WTC11 (cell line): ENCODE data around the gene TTC28. TPM values are rescaled to one million over a fixed set of nuclear protein-coding genes. Genes with fewer than 3 reads are reported as not detected.

ENCODE experiments used
- ATAC-seq: fragments of 200-7000 bp; cut with Tn5 transposase; 2 replicates; pipeline ENCODE4 v1.10.0; 2021; ENCODE audit warnings: mild to moderate bottlenecking, moderate library complexity
- CTCF ChIA-PET: fragments of 300-600 bp; sonication (Branson Sonifier 250); formaldehyde crosslinking; loops from one replicate; lab custom pipeline; 2021; ENCODE audit warnings: antibody characterized with exemption; lab: Charles Lee
- POLR2A ChIA-PET: fragments of 350-600 bp; sonication (Branson Sonifier 250); formaldehyde crosslinking; loops from one replicate; lab custom pipeline; 2021; ENCODE audit warnings: antibody characterized with exemption; lab: Charles Lee
- DNase-seq: peaks from one replicate; pipeline ENCODE4 v3.0.0; 2021; ENCODE audit warnings: low spot score
- H3K27ac Mint-ChIP-seq: 2 replicates; pipeline ENCODE4 v1.8.0; 2021; ENCODE audit warnings: mixed read lengths
- H3K27me3 Mint-ChIP-seq: 2 replicates; pipeline ENCODE4 v1.8.0; 2021; ENCODE audit warnings: low read depth, mild to moderate bottlenecking, moderate library complexity, mixed read lengths
- H3K36me3 Mint-ChIP-seq: 2 replicates; pipeline ENCODE4 v1.8.0; 2021; ENCODE audit warnings: mixed read lengths
- H3K4me1 Mint-ChIP-seq: 2 replicates; pipeline ENCODE4 v1.8.0; 2022; ENCODE audit warnings: mixed read lengths
- H3K4me3 Mint-ChIP-seq: 2 replicates; pipeline ENCODE4 v1.8.0; 2021; ENCODE audit warnings: mild to moderate bottlenecking, moderate library complexity, mixed read lengths
- H3K9me3 Mint-ChIP-seq: 2 replicates; pipeline ENCODE4 v1.8.0; 2021; ENCODE audit warnings: mixed read lengths
- ARID4B ChIP-seq: sonication (generic); formaldehyde crosslinking; IDR thresholded peaks from 2 replicates; pipeline ENCODE4 v1.8.0; 2023; ENCODE audit warnings: missing genetic modification reagents, mild to moderate bottlenecking, borderline replicate concordance
- ATF2 ChIP-seq: sonication (generic); formaldehyde crosslinking; IDR thresholded peaks from 2 replicates; pipeline ENCODE4 v1.8.1; 2022; ENCODE audit warnings: low read depth, missing genetic modification reagents, borderline replicate concordance
- CDX4 ChIP-seq: fragments of 250-450 bp; sonication (Bioruptor Pico); IDR thresholded peaks from 2 replicates; pipeline ENCODE4 v1.9.0; 2021; ENCODE audit warnings: moderate library complexity, mild to moderate bottlenecking, inconsistent platforms, borderline replicate concordance
- ERG ChIP-seq: fragments of 250-450 bp; sonication (Bioruptor Pico); IDR thresholded peaks from 2 replicates; pipeline ENCODE4 v1.8.0; 2021; ENCODE audit warnings: mild to moderate bottlenecking
- USF2 ChIP-seq: sonication (generic); formaldehyde crosslinking; IDR thresholded peaks from 2 replicates; pipeline ENCODE4 v1.8.1; 2023; ENCODE audit warnings: mild to moderate bottlenecking, missing genetic modification reagents, moderate library complexity
- ZNF281 ChIP-seq: sonication (generic); formaldehyde crosslinking; IDR thresholded peaks from 2 replicates; pipeline ENCODE4 v1.8.0; 2023; ENCODE audit warnings: mild to moderate bottlenecking, missing genetic modification reagents
- ZNF425 ChIP-seq: fragments of 250-450 bp; sonication (Bioruptor Pico); conservative IDR thresholded peaks from 2 replicates; pipeline ENCODE4 v1.9.0; 2021; ENCODE audit warnings: mild to moderate bottlenecking
- total RNA-seq: library from RNA; stranded (reverse); gene quantifications from 3 replicates; pipeline ENCODE4 v1.2.3, GENCODE V29; 2021

Gene TTC28
- total RNA-seq, 1 experiment from 2014 or later: 13.0 TPM

GRCh38 chr22:28095316-28096095, 584.1 kb downstream of the TTC28 start (continued):
- TF ChIP-seq ZNF281 (CRISPR knock-in tag) (no peak), ERG (CRISPR knock-in tag) (no peak)
- TF ChIP-seq, all 79 proteins: peak for 0

GRCh38 chr22:28094771-28095170, 584.9 kb downstream of the TTC28 start:
- ChIA-PET CTCF (interaction anchor here (1.3 to 1.5 kb wide), 3 partner anchors 8 to 43 kb away, joined by 3 to 6 read pairs (median 3); no protein-coding TSS in a partner anchor), POLR2A (no interaction called here)
- no peaks in the 10 kb centered on the region for H3K27me3 Mint-ChIP-seq
- no peak overlapping the region for H3K27ac Mint-ChIP-seq
- TF ChIP-seq USF2 (CRISPR knock-in tag) (no peak), ZNF425 (CRISPR knock-in tag) (no peak), ATF2 (CRISPR knock-in tag) (no peak), ARID4B (CRISPR knock-in tag) (no peak), CDX4 (CRISPR knock-in tag) (no peak)
- ATAC-seq (no peak), DNase-seq (no peak)
- H3K4me1 Mint-ChIP-seq: 0 out of 2 replicates have a peak, but pooled peaks cover 2% of the 10 kb centered on the region
- no peak overlapping the region for H3K4me3 Mint-ChIP-seq
- H3K9me3 Mint-ChIP-seq: no peaks in the 10 kb centered on the region
- no peaks in the 10 kb centered on the region for H3K36me3 Mint-ChIP-seq
